GM21723 (cell line): ENCODE measurements around the gene AKAIN1.

Source experiments
- ATAC-seq: cut with Tn5 transposase; IDR thresholded peaks from one replicate; pipeline ENCODE4 v1.9.1; 2021; ENCODE audit warnings: mild to moderate bottlenecking, moderate library complexity; ENCODE audit not compliant: unreplicated experiment

Gene AKAIN1

DNA sequence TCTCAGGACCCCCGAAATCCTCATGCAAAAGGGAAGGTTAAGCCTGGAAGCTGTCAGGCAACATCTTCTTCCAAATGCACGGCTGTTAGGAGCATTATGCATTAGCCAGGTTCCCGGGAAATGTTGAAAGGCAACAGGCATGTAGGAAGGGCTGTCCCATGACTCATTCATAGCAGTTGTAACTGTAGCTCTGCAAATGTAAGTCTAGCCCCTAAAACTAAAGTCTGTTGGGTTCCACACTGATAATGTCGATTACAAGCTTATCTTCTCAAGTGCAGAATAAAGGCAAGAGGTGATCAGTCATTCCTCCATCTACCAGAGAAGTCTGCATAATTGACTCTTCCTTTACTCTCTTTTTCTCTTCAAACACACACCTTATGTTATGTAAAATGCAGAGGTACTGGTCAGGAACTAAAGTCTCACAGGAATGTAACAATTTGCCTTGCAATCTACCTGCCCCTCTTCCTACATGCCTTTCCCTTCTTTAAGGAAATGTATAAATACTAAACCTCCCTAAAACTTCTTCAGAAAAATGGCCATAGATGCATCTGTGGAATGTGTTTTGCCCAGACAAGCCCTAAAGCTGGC is 99.8 kb downstream of the AKAIN1 start:
- no peak for ATAC-seq

DNA sequence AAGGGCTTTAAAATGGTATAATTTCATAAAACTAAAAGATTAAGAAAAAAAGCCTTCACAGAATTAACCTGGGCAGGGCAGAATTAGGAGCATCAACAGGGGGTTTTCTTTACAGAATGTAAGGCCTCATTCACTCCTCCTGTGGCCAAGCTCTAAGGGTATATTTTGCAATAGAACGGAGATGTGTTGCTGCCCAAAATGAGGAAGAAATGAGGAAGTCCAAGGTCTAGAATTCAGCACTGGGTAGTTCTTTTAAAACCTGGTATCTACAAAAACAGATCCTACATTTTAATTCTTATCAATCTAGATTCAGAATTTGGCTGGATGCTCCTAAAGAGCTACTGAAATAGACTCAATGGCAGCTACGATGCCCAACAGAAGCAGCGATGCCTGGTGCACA is 101.8 kb downstream of the AKAIN1 start:
- ATAC-seq: no peak

DNA sequence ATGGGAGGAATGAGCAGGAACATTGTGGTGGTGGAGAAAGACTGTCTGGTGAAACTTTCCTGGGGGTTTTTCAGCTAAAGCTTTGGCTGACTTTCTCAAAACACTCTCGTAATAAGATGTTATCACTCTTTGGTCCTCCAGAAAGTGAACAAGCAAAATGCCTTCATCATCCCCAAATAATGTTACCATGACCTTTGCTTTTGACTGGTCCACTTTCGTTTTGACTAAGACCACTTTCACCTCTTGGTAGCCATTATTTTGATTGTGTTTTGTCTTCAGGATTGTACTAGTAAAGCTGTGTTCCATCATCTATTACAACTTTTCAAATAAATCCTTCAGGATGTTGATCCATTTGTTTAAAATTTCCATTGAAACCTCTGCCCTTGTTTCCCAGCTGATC is 103.2 kb downstream of the AKAIN1 start:
- no peak for ATAC-seq
